K562 (cell line): ENCODE results near the gene ERICH6. TPM values are rescaled to one million over a fixed set of nuclear protein-coding genes. Genes with fewer than 3 reads are reported as not detected.
A peak's percentile ranks its signal among the peaks of the same experiment; 100 is the strongest.

Experiments used
- DACH1 ChIP-seq: fragments of 450-650 bp; IDR thresholded peaks from 2 replicates; pipeline ENCODE4 v1.6.1; 2018; ENCODE audit not compliant: partially characterized antibody
- DIDO1 ChIP-seq: fragments of 450-650 bp; IDR thresholded peaks from 2 replicates; pipeline ENCODE4 v1.6.1; 2016; ENCODE audit warnings: low read depth, missing biosample characterization, missing genetic modification characterization
- MYBL2 ChIP-seq, 2 experiments: fragments of 450-650 bp in 1 of 2; sonication (generic) in 1 of 2; formaldehyde crosslinking in 1 of 2; IDR thresholded peaks; 2 replicates each; pipeline versions ENCODE4 v1.6.1 to v1.8.1; 2017 to 2022; ENCODE audit warnings: borderline replicate concordance in 1 of 2, inconsistent platforms in 1 of 2, low read depth in 1 of 2, mild to moderate bottlenecking in 1 of 2, missing genetic modification reagents in 1 of 2, moderate library complexity in 1 of 2
- NBN ChIP-seq: fragments of 450-650 bp; IDR thresholded peaks from 2 replicates; pipeline ENCODE4 v1.6.1; 2016; ENCODE audit warnings: low read depth, mild to moderate bottlenecking
- NFRKB ChIP-seq: fragments of 450-650 bp; IDR thresholded peaks from 2 replicates; pipeline ENCODE4 v1.6.1; 2016; ENCODE audit warnings: low read depth
- NR2C1 ChIP-seq, 2 experiments: fragments of 450-650 bp; IDR thresholded peaks; 2 replicates each; pipeline ENCODE4 v1.6.1; 2017; ENCODE audit warnings: mild to moderate bottlenecking in 2 of 2, antibody characterized with exemption in 1 of 2, inconsistent platforms in 1 of 2, missing compliant biosample characterization in 1 of 2, missing genetic modification characterization in 1 of 2
- PHF21A ChIP-seq: fragments of 450-650 bp; IDR thresholded peaks from 2 replicates; pipeline ENCODE4 v1.6.1; 2017; ENCODE audit warnings: low read depth, borderline replicate concordance
- PTRF ChIP-seq: fragments of 450-650 bp; IDR thresholded peaks from 2 replicates; pipeline ENCODE4 v1.6.1; 2016; ENCODE audit warnings: mild to moderate bottlenecking, missing genetic modification characterization, missing compliant biosample characterization
- RAD21 ChIP-seq, 2 experiments: fragments of 250-450 bp in 1 of 2; fragments of 450-650 bp in 1 of 2; sonication (Bioruptor Pico) in 1 of 2; formaldehyde crosslinking in 1 of 2; IDR thresholded peaks in 1 of 2; conservative IDR thresholded peaks in 1 of 2; 2 replicates each; pipeline versions ENCODE4 v1.4.0 to v1.8.0; 2020 to 2022; ENCODE audit warnings: mild to moderate bottlenecking in 2 of 2, moderate library complexity in 1 of 2
- RBFOX2 ChIP-seq: fragments of 200-400 bp; formaldehyde crosslinking; IDR thresholded peaks from 2 replicates; pipeline ENCODE4 v1.6.1; 2017; ENCODE audit warnings: low read depth, mild to moderate bottlenecking, low read length, moderate library complexity
- SMARCA4 ChIP-seq: fragments of 450-650 bp; IDR thresholded peaks from 2 replicates; pipeline ENCODE4 v1.6.1; 2016
- SOX6 ChIP-seq: fragments of 450-650 bp; IDR thresholded peaks from 2 replicates; pipeline ENCODE4 v1.6.1; 2014; ENCODE audit warnings: mild to moderate bottlenecking
- SRSF7 ChIP-seq: fragments of 200-400 bp; formaldehyde crosslinking; optimal IDR thresholded peaks from 2 replicates; pipeline ENCODE3; 2017; ENCODE audit warnings: mild to moderate bottlenecking, low read depth, low read length
- ZEB2 ChIP-seq: fragments of 450-650 bp; IDR thresholded peaks from 2 replicates; pipeline ENCODE4 v1.6.1; 2016
- ZFP30 ChIP-seq: fragments of 250-450 bp; sonication (Bioruptor Pico); IDR thresholded peaks from 2 replicates; pipeline ENCODE4 v1.8.0; 2022; ENCODE audit warnings: moderate library complexity, mild to moderate bottlenecking, inconsistent platforms, borderline replicate concordance
- polyA plus RNA-seq, 8 experiments: library from polyadenylated mRNA; depleted of rRNA in 4 of 8; stranded (reverse) in 5 of 8; unstranded in 3 of 8; fragments of >200 nt; fragmentation: Nextera tagmentation in 2 of 8; fragmentation: Illumina TruSeq in 1 of 8; extraction: Ambion mirVana in 2 of 8; extraction: Trizol in 1 of 8; gene quantifications; 2 replicates each; pipeline versions ENCODE4 v1.2.1 to v1.2.3, GENCODE V29; 2011 to 2014; ENCODE audit warnings: inconsistent platforms in 1 of 8, missing spikeins in 1 of 8
- total RNA-seq, 7 experiments: library from RNA; depleted of rRNA in 6 of 7; stranded (reverse); fragments of >200 nt in 6 of 7; fragmentation: Illumina TruSeq in 2 of 7; extraction: Trizol in 2 of 7; gene quantifications; 2 replicates each; pipeline versions ENCODE4 v1.2.1 to v1.2.3, GENCODE V29; 2011 to 2021; ENCODE audit warnings: low replicate concordance in 1 of 7
- TF ChIP-seq, protein P1 (sequence below), 2 experiments: fragments of 450-650 bp; IDR thresholded peaks; 2 replicates each; pipeline ENCODE4 v1.6.1; 2016
- TF ChIP-seq, protein P2 (sequence below): sonication (generic); formaldehyde crosslinking; IDR thresholded peaks from 2 replicates; pipeline ENCODE4 v1.9.0; 2022; ENCODE audit warnings: mild to moderate bottlenecking, missing genetic modification reagents
- TF ChIP-seq, protein P3 (sequence below): fragments of 450-650 bp; IDR thresholded peaks from 2 replicates; pipeline ENCODE4 v1.6.1; 2017; ENCODE audit warnings: antibody characterized with exemption, mild to moderate bottlenecking
- TF ChIP-seq, protein P4 (sequence below): sonication (generic); formaldehyde crosslinking; IDR thresholded peaks from 2 replicates; pipeline ENCODE4 v1.8.1; 2023; ENCODE audit warnings: mild to moderate bottlenecking, missing genetic modification reagents

ERICH6 gene
- total and polyA plus RNA-seq, 9 of the 15 experiments (the other 6 are each of a cell fraction or from before 2014, with no cell fraction given), result not detected

DNA sequence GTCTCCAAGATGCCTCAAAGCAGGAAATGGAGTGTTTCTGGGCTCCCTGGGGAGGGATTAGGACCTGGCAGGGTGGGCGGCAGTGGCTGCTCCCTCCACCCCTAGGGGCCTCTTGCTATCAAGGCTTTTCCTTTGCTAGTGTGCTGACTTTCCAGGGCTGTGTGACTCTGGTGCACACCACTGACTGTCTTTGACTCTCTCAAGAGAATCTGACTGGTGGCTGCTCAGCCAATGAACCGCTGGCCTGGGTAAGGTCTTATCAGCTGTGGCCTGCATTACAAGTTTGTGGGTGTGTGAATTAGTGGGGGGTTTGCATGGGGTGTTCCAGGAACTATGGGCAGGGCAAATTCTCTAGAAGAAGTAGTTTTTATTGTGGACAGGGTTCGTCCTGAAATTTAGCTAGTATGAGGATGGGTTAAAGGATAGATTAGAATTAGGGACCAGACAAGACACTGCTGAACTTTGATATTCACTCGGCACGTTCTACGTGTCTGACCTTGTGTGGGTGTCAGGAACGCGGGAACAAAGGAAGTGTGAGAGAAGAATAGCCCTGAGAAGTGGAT is 29.7 kb upstream of the ERICH6 start (continued):
- TF ChIP-seq NBN (peak; percentile 82), NR2C1 (IDR thresholded peaks at IDR 0.05) (peak; percentile 22; the same call in 1 of the 2 replicates), NR2C1 (tag; IDR thresholded peaks at IDR 0.05) (no peak), NFRKB (peak; percentile 13; the same call in 1 of the 2 replicates), PTRF (tag) (no peak), SRSF7 (no peak), DIDO1 (tag) (peak; percentile 61; the same call in 1 of the 2 replicates), SOX6 (peak; percentile 86), ZEB2 (peak; percentile 56; the same call in 1 of the 2 replicates), MYBL2 (IDR thresholded peaks at IDR 0.05; ENCODE audit: low read depth) (peak; percentile 36), MYBL2 (CRISPR knock-in tag; IDR thresholded peaks at IDR 0.05; ENCODE audit: borderline replicate concordance) (no peak), SMARCA4 (peak; percentile 86), RBFOX2 (peak; percentile 64), PHF21A (0 out of 2 replicates have a peak, but pooled peaks have one; percentile 48), RAD21 (CRISPR knock-in tag; conservative IDR thresholded peaks at IDR 0.05 in 1 of 2, IDR thresholded peaks at IDR 0.05 in 1 of 2) (0 out of 4 replicates have a peak, but pooled peaks of 1 of the 2 experiments have one; percentile 5), DACH1 (peak; percentile 90), ZFP30 (CRISPR knock-in tag) (no peak)
- TF ChIP-seq, protein P1, sequence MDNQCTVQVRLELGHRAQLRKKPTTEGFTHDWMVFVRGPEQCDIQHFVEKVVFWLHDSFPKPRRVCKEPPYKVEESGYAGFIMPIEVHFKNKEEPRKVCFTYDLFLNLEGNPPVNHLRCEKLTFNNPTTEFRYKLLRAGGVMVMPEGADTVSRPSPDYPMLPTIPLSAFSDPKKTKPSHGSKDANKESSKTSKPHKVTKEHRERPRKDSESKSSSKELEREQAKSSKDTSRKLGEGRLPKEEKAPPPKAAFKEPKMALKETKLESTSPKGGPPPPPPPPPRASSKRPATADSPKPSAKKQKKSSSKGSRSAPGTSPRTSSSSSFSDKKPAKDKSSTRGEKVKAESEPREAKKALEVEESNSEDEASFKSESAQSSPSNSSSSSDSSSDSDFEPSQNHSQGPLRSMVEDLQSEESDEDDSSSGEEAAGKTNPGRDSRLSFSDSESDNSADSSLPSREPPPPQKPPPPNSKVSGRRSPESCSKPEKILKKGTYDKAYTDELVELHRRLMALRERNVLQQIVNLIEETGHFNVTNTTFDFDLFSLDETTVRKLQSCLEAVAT (IDR thresholded peaks at IDR 0.05), result peak; percentile 13 to 73; a peak in 3 of 4 replicates
- TF ChIP-seq, protein P2, sequence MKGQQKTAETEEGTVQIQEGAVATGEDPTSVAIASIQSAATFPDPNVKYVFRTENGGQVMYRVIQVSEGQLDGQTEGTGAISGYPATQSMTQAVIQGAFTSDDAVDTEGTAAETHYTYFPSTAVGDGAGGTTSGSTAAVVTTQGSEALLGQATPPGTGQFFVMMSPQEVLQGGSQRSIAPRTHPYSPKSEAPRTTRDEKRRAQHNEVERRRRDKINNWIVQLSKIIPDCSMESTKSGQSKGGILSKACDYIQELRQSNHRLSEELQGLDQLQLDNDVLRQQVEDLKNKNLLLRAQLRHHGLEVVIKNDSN (CRISPR knock-in tag), result no peak
- TF ChIP-seq, protein P3, sequence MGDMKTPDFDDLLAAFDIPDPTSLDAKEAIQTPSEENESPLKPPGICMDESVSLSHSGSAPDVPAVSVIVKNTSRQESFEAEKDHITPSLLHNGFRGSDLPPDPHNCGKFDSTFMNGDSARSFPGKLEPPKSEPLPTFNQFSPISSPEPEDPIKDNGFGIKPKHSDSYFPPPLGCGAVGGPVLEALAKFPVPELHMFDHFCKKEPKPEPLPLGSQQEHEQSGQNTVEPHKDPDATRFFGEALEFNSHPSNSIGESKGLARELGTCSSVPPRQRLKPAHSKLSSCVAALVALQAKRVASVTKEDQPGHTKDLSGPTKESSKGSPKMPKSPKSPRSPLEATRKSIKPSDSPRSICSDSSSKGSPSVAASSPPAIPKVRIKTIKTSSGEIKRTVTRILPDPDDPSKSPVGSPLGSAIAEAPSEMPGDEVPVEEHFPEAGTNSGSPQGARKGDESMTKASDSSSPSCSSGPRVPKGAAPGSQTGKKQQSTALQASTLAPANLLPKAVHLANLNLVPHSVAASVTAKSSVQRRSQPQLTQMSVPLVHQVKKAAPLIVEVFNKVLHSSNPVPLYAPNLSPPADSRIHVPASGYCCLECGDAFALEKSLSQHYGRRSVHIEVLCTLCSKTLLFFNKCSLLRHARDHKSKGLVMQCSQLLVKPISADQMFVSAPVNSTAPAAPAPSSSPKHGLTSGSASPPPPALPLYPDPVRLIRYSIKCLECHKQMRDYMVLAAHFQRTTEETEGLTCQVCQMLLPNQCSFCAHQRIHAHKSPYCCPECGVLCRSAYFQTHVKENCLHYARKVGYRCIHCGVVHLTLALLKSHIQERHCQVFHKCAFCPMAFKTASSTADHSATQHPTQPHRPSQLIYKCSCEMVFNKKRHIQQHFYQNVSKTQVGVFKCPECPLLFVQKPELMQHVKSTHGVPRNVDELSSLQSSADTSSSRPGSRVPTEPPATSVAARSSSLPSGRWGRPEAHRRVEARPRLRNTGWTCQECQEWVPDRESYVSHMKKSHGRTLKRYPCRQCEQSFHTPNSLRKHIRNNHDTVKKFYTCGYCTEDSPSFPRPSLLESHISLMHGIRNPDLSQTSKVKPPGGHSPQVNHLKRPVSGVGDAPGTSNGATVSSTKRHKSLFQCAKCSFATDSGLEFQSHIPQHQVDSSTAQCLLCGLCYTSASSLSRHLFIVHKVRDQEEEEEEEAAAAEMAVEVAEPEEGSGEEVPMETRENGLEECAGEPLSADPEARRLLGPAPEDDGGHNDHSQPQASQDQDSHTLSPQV, result peak; percentile 70
- TF ChIP-seq, protein P4, sequence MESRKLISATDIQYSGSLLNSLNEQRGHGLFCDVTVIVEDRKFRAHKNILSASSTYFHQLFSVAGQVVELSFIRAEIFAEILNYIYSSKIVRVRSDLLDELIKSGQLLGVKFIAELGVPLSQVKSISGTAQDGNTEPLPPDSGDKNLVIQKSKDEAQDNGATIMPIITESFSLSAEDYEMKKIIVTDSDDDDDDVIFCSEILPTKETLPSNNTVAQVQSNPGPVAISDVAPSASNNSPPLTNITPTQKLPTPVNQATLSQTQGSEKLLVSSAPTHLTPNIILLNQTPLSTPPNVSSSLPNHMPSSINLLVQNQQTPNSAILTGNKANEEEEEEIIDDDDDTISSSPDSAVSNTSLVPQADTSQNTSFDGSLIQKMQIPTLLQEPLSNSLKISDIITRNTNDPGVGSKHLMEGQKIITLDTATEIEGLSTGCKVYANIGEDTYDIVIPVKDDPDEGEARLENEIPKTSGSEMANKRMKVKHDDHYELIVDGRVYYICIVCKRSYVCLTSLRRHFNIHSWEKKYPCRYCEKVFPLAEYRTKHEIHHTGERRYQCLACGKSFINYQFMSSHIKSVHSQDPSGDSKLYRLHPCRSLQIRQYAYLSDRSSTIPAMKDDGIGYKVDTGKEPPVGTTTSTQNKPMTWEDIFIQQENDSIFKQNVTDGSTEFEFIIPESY (CRISPR knock-in tag), result 0 out of 2 replicates have a peak, but pooled peaks have one; percentile 13
